ENCODE results near the gene ZNF860.

The ZNF860 gene

DNA sequence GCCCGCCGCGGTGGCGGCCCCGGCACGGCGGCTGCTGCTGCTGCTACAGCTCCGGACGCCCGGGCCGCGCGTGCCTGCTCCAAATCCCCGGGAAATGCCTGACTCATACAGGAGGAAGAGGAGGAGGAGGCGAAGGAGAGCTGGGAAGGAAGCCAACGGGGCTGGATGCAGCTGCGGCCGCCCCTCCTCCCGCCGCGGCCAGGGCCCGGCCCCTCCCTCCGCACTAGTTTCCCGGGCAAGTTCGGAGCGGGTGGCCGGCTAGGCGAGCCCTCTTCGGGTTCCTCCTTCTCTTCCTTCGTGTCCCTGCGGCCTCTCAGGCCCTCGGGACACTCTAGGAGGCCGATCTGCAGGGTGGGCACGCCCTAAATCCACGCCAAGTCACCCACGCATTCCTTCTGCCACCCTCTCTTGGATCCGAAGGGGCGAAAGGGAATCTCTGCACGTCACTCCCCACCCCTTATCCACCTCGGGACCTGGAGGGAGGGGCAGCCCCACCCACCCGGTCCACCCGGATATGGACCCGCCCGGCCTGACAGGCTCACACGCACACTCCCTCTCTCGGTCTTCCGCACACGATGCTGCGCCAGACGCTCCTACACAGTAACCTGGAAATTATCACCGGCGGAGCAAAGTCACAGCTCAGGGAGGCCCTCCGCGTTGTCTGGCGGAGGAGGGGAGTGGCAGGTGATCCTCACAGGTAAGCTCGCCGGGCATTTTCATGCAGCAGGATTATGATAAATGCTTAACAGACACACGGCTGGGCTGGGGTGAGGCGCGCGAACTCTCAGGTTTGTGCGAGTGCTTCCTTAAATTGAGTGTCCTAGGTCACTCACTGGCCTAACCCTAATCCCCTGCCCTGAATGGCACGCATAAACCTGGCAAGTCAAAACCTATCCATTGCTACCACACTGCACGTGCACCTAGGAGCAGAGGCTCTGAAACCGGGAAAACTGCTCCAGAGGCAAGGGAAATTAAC, at the start of gene ZNF860, which contains the start of gene OSBPL10:
Gene ZNF860, plus strand, starts transcription at position 545 of the 976 bp plus-strand sequence. CDS start 7,330 bp downstream, outside the sequence.
Gene OSBPL10, minus strand, starts transcription at position 57 of the 976 bp plus-strand sequence. CDS start 83 bp downstream, outside the sequence.
- peak; percentile 62 to 79 for DNase-seq

GRCh38 chr3:31932990-31933389, 48.6 kb upstream of the ZNF860 start:
- DNase-seq: no peak

- DNase-seq: no peak
Measured at GRCh38 chr3:31934018-31934417, 47.5 kb upstream of the ZNF860 start.

DNA sequence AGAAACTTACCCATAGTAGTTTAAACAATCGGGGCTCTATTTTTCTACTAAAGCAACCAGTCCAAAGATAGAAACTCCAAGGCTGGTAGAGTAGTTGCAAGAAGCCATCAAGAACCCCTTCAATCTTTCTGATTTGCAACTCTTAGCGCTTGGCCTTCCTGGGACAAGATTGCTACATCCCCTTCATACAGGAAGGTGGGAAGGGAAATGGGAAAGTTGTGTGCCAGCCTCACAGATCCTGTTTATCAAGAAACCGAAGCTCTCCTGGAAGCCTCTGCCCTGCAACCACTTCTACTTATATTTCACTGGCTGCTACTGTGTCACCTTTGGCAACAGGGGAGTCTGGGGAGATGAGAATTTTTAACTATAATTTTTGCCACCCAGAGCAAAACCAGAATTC, 46.7 kb upstream of the ZNF860 start:
- peak in 1 of 2 experiments; percentile 3 for DNase-seq

GRCh38 chr3:31936420-31937060, 45.0 kb upstream of the ZNF860 start:
- no peak for DNase-seq

- no peak for DNase-seq
Measured at GRCh38 chr3:31937225-31937624, 44.3 kb upstream of the ZNF860 start.

- DNase-seq: no peak
Measured at GRCh38 chr3:31942446-31942845, 39.1 kb upstream of the ZNF860 start.

DNA sequence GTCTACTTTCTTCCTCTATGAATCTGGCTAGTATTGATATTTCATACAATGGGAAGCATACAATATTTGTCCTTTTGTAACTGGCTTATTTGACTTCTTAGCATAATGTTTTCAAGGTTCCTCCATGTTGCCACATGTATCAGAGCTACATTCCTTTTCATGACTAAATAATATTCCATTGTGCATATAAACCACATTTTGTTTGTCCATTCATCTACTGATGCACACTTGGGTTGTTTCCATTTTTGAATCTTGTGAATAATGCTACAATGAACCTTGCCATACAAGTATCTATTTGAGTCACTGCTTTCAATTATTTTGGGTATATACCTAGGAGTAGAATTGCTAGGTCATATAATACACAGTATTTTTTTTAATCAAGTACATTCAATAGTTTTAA, 38.5 kb upstream of the ZNF860 start:
- no peak for DNase-seq

GRCh38 chr3:31945738-31946052, 35.9 kb upstream of the ZNF860 start:
- no peak for DNase-seq

DNA sequence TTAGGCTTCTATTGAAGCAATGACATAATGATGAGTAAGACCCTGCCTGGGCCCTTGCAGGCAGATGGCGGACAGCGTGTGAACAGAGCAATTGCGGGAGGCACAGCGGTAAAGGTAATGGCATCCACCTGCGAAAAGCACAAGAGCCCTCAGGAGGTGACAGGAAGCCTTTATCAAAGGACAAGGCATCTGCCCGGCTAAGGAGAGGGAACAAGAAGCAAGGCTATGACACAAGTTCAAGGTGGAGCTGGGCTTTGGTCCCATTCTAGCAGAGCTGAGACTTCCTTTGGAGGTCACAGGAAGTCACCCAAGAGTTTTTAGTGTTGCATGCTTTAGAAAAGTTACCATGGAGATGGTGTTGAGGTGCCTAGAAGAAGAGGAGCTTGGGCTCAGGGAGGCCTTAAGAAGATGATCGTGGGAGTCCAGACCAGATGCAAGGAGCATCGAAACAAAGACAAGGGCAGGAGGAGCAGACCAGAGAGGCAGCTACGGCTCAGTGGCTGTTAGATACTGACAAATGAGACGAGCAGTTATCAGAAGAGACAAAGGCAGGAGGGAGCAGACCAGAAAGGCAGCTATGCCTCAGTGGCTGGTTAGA, 35.0 kb upstream of the ZNF860 start:
- no peak for DNase-seq

GRCh38 chr3:31947162-31947561, 34.4 kb upstream of the ZNF860 start:
- DNase-seq: no peak

- peak in 1 of 2 experiments; percentile 10 for DNase-seq
Measured at GRCh38 chr3:31947671-31948091, 33.9 kb upstream of the ZNF860 start.

DNA sequence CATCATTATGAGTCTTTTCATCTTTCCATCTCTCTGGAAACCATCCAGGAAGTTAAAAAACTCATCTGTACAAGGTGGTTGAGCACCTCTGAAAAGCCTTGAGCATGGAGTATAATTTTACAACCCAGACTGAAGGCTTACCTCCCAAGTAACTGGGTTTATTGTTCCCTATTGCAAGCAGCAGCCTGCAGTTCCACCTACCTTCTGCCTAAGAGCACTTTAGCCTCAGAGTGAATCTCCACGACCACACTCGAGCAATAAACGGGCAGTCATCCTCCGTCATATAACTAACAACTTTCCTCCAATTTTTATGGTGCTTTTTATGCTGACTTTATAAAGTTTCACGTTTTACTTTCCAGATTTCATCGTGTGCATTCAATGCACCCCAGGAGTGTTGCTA, 33.3 kb upstream of the ZNF860 start:
- DNase-seq: no peak

DNA sequence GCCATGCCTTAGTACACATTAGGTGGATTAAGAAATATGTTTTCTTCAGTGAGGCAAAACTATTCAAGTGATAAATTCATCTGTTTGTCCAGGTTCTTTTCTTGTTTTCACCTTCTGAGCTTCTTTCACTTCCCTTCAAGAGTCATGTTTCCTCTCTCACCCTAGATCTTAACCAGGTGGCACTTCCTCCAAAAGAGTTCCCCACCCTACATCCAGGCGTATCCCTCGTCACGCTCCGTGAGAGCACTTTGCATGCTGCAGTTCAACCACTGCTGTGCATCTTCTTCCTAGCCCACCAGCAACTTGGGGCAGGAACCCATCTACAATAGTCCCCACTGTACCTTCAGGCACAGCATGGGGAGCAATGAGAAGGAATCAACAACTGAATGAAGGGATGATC, 29.3 kb upstream of the ZNF860 start:
- DNase-seq: peak; percentile 1 to 62

GRCh38 chr3:31953091-31953490, 28.5 kb upstream of the ZNF860 start:
- no peak for DNase-seq

DNA sequence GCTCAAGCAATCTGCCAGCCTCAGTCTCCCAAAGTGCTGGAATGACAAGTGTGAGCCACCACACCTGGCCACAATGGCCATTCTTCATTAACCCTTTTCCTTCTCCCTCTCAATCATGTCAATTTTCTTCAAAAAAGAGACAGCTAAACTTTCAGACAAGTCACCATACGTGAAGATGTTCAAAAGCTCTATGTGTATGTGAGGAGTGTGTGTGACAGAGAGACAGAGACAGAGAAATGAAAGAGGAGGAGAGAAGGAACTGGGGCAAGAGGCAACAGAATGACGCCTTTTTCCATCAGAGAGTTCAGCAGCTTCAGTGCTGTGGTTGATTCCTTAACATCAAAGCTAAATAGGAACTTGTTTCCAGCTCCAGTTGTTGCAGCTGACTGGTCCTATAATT, 27.9 kb upstream of the ZNF860 start:
- no peak for DNase-seq

DNA sequence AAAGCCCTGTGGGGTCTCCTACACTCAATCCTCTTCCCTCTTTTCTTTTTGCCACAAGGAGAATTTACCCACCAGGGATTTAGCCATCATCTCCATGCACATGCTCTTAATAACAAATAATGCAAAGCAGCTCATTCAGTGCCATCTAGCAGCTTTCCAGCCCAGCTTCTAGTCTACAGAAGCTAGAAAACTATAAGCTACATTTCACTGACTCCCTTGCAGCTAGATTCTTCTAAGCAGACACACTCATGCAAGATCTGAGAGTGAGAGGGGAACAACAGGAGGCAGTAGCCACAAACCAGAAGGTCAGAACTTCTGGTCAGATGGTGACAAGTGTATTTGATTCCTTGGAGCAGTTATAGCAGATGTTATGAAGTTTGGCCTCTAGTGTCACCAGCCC, 26.0 kb upstream of the ZNF860 start:
- DNase-seq: no peak

DNA sequence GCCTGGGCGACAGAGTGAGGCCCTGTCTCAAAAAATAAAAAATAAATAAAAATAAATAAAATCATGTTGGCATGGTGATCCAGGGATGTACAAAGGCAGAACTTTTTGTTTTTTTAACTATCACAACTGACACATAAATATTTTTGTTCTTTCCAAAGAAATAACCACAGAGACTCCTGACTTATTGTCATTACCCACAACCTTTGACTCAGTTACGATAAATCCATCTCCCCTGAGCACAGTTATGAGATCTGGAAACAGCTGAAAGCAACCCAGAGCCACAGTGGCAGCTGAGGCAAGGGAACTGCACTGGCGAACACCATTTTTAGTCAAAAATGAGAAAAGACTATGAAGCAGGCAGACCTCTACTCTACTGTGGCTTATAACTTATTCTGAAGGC, 24.4 kb upstream of the ZNF860 start:
- no peak for DNase-seq

GRCh38 chr3:31958701-31959152, 22.8 kb upstream of the ZNF860 start:
- DNase-seq: no peak

DNA sequence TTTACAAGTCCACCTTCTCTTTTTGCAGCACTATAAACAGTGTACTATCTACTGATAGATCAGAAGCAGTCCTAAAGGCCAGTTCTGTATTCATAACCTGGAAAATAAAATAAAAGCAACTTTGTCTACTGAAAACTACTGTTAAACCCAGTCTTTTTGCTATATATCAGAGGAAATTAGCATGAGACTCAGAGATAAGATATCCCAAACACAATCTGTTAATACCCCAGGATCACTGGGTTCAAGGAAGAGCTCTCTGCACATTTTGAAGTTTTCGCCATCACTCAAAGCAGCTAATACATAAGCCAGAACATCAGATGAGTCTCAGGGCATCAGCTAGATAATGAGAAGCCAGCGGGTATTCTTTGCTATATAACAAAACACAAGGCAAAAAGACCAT, 22.3 kb upstream of the ZNF860 start:
- DNase-seq: no peak

DNA sequence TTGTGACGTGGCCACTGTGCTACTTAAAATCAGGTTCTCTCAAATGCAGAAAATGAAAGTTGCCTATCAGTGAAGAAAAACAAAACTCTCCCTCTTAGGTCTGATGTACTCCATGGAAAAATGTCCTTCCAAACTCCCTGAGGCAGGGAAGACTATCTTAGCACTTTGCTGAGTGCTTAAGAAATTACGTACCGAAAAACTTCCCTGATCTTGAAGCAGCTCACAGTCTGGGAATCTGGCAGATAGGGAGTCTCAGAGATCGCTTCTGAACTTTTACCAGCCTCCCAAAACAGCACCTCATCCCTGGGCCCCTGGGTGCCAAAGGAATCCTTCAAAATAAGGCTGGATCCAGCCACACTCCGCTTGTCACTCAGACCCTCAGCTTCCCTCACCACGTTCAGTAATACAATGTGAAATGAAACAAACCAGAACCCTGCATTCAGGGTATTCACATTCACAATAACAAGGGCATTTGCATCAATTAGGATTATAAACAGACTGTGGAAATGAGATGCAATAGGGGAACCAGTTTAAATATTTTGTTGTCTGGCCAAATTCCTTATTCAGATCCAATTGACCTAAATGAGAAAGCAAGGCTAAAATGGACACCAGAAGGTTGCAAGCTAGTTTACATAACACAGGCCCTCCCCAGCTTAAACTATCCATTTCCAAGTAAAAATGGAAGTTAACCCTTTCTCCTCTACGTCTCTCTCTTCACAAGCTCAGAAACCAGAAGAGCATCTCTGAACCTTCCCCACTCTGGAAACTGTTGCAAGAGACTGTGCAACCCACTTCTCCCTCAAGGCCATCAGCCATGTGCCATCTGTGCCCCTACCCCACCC, 21.4 kb upstream of the ZNF860 start:
- peak in 1 of 2 experiments; percentile 15 for DNase-seq

DNA sequence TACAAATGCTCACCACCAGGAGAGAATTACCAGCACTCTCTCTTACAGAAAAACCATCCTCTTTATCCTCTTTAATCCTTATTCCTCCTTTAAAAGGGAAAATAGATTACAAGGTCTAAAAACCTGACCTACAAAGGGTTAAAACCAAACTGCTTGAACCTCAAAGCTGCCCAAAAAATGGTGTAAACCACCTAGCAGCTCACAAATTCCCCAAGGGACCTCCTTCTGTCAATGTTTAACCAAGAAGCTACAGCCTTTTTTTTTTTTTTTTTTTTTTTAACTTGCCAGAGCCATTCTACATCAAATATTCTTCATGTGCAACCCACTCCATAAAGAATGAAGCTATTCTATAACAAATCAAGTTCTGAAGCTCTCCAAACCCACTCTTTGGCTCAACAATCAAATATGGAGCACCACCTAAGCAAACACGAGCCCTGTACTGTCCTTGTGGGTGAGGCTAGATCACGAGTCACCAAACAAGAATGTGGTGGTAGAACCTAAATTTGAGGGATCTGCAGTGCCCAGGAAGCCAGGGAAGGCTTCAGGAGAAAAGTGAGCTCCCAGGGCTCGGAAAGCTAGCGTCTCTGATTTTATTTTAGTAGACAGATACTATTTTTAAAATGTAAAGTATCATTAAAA, 20.6 kb upstream of the ZNF860 start:
- peak in 1 of 2 experiments; percentile 57 for DNase-seq
